H1 (cell line): ENCODE results near the gene RSBN1. TPM values are rescaled to one million over a fixed set of nuclear protein-coding genes. Genes with fewer than 3 reads are reported as not detected.

Source experiments
- CTCF ChIA-PET: fragments of 300-600 bp; sonication (Branson Sonifier 250); formaldehyde crosslinking; loops from one replicate; lab custom pipeline; 2021; ENCODE audit not compliant: partially characterized antibody; lab: Charles Lee
- POLR2A ChIA-PET: fragments of 300-600 bp; sonication (Branson Sonifier 250); formaldehyde crosslinking; loops from one replicate; lab custom pipeline; 2021; ENCODE audit warnings: inconsistent platforms; ENCODE audit not compliant: partially characterized antibody; lab: Charles Lee
- DNase-seq, 2 experiments: peaks; one replicate each; pipeline versions ENCODE4 v3.0.0 to v3.0.0-alpha.2; 2010 to 2022; ENCODE audit warnings: low spot score in 2 of 2, low read depth in 1 of 2, mixed read lengths in 1 of 2
- FAIRE-seq: peaks from 2 replicates; lab custom pipeline; 2011; peaks lifted over from hg19 to GRCh38; lab: Jason Lieb, UNC
- H2AFZ ChIP-seq: 2 replicates; pipeline ENCODE4 v1.8.1; 2012; ENCODE audit warnings: low read length, inconsistent platforms
- H2AK5ac ChIP-seq: 2 replicates; pipeline ENCODE4 v1.6.1; 2013; ENCODE audit warnings: low read depth, low read length
- H2BK120ac ChIP-seq: replicated peaks from 2 replicates; pipeline ENCODE3; 2013; ENCODE audit warnings: low read depth, low read length, inconsistent platforms
- H2BK12ac ChIP-seq: 2 replicates; pipeline ENCODE4 v1.6.1; 2013; ENCODE audit warnings: low read depth, low read length
- H2BK15ac ChIP-seq: 2 replicates; pipeline ENCODE4 v1.6.1; 2013; ENCODE audit warnings: low read length
- H2BK20ac ChIP-seq: 2 replicates; pipeline ENCODE4 v1.6.1; 2013; ENCODE audit warnings: low read length
- H2BK5ac ChIP-seq: 2 replicates; pipeline ENCODE4 v1.6.1; 2013; ENCODE audit warnings: low read depth, low read length
- H3K14ac ChIP-seq: 2 replicates; pipeline ENCODE4 v1.6.1; 2013; ENCODE audit warnings: inconsistent platforms; ENCODE audit not compliant: insufficient read length
- H3K18ac ChIP-seq: 2 replicates; pipeline ENCODE4 v1.6.1; 2013; ENCODE audit warnings: low read length; ENCODE audit errors: extremely low read depth
- H3K23ac ChIP-seq: 2 replicates; pipeline ENCODE4 v1.6.1; 2013; ENCODE audit warnings: inconsistent platforms; ENCODE audit not compliant: insufficient read length
- H3K23me2 ChIP-seq: 2 replicates; pipeline ENCODE4 v1.6.1; 2013; ENCODE audit warnings: low read depth, low read length
- H3K27ac ChIP-seq: 2 replicates; pipeline ENCODE4 v1.6.1; 2011; ENCODE audit warnings: low read depth, low read length, inconsistent platforms
- H3K27me3 ChIP-seq, 4 experiments: replicated peaks in 1 of 4; 1 replicate in 1 of 4; 2 replicates in 3 of 4; pipeline versions ENCODE4 v1.6.1 to v1.8.1; 2011 to 2013; ENCODE audit warnings: low read length in 3 of 4, mild to moderate bottlenecking in 3 of 4, inconsistent platforms in 2 of 4, mixed read lengths in 2 of 4, moderate library complexity in 1 of 4; ENCODE audit not compliant: control insufficient read depth in 3 of 4, insufficient read depth in 3 of 4; ENCODE audit errors: extremely low read depth in 1 of 4
- H3K36me3 ChIP-seq, 4 experiments: 2 replicates each; pipeline versions ENCODE4 v1.6.1 to v1.8.1; 2011 to 2013; ENCODE audit warnings: mild to moderate bottlenecking in 4 of 4, low read length in 3 of 4, moderate library complexity in 2 of 4, control low read depth in 1 of 4, inconsistent platforms in 1 of 4; ENCODE audit not compliant: insufficient read depth in 4 of 4, control insufficient read depth in 2 of 4
- H3K4ac ChIP-seq: replicated peaks from 2 replicates; pipeline ENCODE3; 2013; ENCODE audit warnings: low read length, low read depth, mixed read lengths, inconsistent platforms; ENCODE audit not compliant: insufficient read length
- H3K4me1 ChIP-seq, 4 experiments: replicated peaks in 1 of 4; 1 replicate in 1 of 4; 2 replicates in 3 of 4; pipeline versions ENCODE4 v1.6.1 to v1.8.1; 2011 to 2013; ENCODE audit warnings: low read length in 3 of 4, inconsistent platforms in 2 of 4, mixed read lengths in 1 of 4; ENCODE audit not compliant: insufficient read depth in 4 of 4, control insufficient read depth in 3 of 4
- H3K4me2 ChIP-seq, 2 experiments: 2 replicates each; pipeline versions ENCODE4 v1.6.1 to v1.8.1; 2011 to 2013; ENCODE audit warnings: low read depth in 2 of 2, low read length in 2 of 2, control low read depth in 1 of 2, inconsistent platforms in 1 of 2, mild to moderate bottlenecking in 1 of 2; ENCODE audit not compliant: insufficient read depth in 1 of 2
- H3K4me3 ChIP-seq, 4 experiments: fragments of 200-600, 300-600 bp in 1 of 4; sonication (generic), shearing (Covaris generic), sonication (Bioruptor Twin) in 1 of 4; 2 replicates each; pipeline versions ENCODE4 v1.5.1 to v1.8.1; 2011 to 2016; ENCODE audit warnings: low read length in 4 of 4, low read depth in 3 of 4, control low read depth in 2 of 4, inconsistent platforms in 2 of 4, mild to moderate bottlenecking in 2 of 4, mixed read lengths in 1 of 4, moderate library complexity in 1 of 4; ENCODE audit not compliant: insufficient read depth in 2 of 4; ENCODE audit errors: extremely low read depth in 1 of 4
- H3K56ac ChIP-seq: replicated peaks from 2 replicates; pipeline ENCODE3; 2013; ENCODE audit warnings: low read depth, mild to moderate bottlenecking, mixed read lengths, low read length, inconsistent platforms; ENCODE audit not compliant: insufficient read length
- H3K79me1 ChIP-seq: 2 replicates; pipeline ENCODE4 v1.6.1; 2013; ENCODE audit warnings: low read depth, low read length, control low read depth
- H3K79me2 ChIP-seq, 2 experiments: 2 replicates each; pipeline versions ENCODE4 v1.6.1 to v1.8.1; 2012 to 2013; ENCODE audit warnings: low read length in 2 of 2, mild to moderate bottlenecking in 2 of 2, inconsistent platforms in 1 of 2; ENCODE audit not compliant: insufficient read depth in 2 of 2, control insufficient read depth in 1 of 2
- H3K9ac ChIP-seq, 4 experiments: replicated peaks in 1 of 4; 1 replicate in 1 of 4; 2 replicates in 3 of 4; pipeline versions ENCODE4 v1.6.1 to v1.8.1; 2011 to 2013; ENCODE audit warnings: low read depth in 3 of 4, low read length in 3 of 4, control low read depth in 2 of 4, mild to moderate bottlenecking in 2 of 4, moderate library complexity in 2 of 4, inconsistent platforms in 1 of 4; ENCODE audit errors: extremely low read depth in 1 of 4
- H3K9me3 ChIP-seq, 2 experiments: 2 replicates each; pipeline versions ENCODE4 v1.6.1 to v1.8.1; 2012 to 2013; ENCODE audit warnings: mild to moderate bottlenecking in 2 of 2, moderate library complexity in 2 of 2, control low read depth in 1 of 2, inconsistent platforms in 1 of 2, low read depth in 1 of 2, low read length in 1 of 2, mixed read lengths in 1 of 2; ENCODE audit not compliant: insufficient read depth in 2 of 2
- H4K20me1 ChIP-seq, 2 experiments: replicated peaks in 1 of 2; 2 replicates each; pipeline versions ENCODE3 to v1.8.1; 2011 to 2013; ENCODE audit warnings: inconsistent platforms in 2 of 2, low read length in 2 of 2, mild to moderate bottlenecking in 1 of 2; ENCODE audit not compliant: insufficient read depth in 2 of 2, control insufficient read depth in 1 of 2
- H4K5ac ChIP-seq: 2 replicates; pipeline ENCODE4 v1.6.1; 2013; ENCODE audit warnings: low read length, low read depth, mixed read lengths, inconsistent platforms; ENCODE audit not compliant: insufficient read length
- H4K8ac ChIP-seq: 2 replicates; pipeline ENCODE4 v1.8.0; 2013; ENCODE audit warnings: mild to moderate bottlenecking, moderate library complexity, low read length, inconsistent platforms; ENCODE audit not compliant: insufficient read depth; ENCODE audit errors: extremely low read depth
- H4K91ac ChIP-seq: replicated peaks from 2 replicates; pipeline ENCODE3; 2013; ENCODE audit warnings: low read length, mixed read lengths, inconsistent platforms; ENCODE audit not compliant: insufficient read length
- BRCA1 ChIP-seq: IDR thresholded peaks from 2 replicates; pipeline ENCODE4 v1.6.1; 2012; ENCODE audit warnings: low read depth, low read length, improper control_type of control experiment
- ZNF274 ChIP-seq: IDR thresholded peaks from 2 replicates; pipeline ENCODE4 v1.7.0; 2012; ENCODE audit warnings: low read length, borderline replicate concordance; ENCODE audit errors: extremely low read depth
- WGBS, 2 experiments: shearing (Covaris generic) in 1 of 2; methylation state at CpG; one replicate each; pipeline versions ENCODE4 v1.1.6 to v1.1.7; 2013 to 2015; ENCODE audit warnings: low lambda C conversion rate in 2 of 2, mixed read lengths in 2 of 2, inconsistent platforms in 1 of 2, low coverage in 1 of 2, missing lambda C conversion rate in 1 of 2; ENCODE audit not compliant: insufficient replicate concordance in 2 of 2, insufficient coverage in 1 of 2, insufficient read length in 1 of 2; ENCODE audit errors: extremely low coverage in 1 of 2, missing lambda C conversion rate in 1 of 2; 5-methylcytosine and 5-hydroxymethylcytosine counted together
- polyA plus RNA-seq, 7 experiments: library from polyadenylated mRNA; depleted of rRNA in 3 of 7; stranded (reverse) in 5 of 7; unstranded in 2 of 7; fragments of >200 nt in 5 of 7; fragments of 200-250 nt in 2 of 7; gene quantifications; 1 replicate in 5 of 7; 2 replicates in 1 of 7; 4 replicates in 1 of 7; pipeline versions ENCODE4 v1.2.1 to v1.2.3, GENCODE V29; 2011 to 2013; ENCODE audit warnings: missing spikeins in 2 of 7, mixed read lengths in 2 of 7
- total RNA-seq: library from RNA; stranded (reverse); fragmentation: NEBNext Ultra II Directional; extraction: Animal tissue kit (Norgen Biotek cat#: 25700); gene quantifications from 2 replicates; pipeline ENCODE4 v1.2.1, GENCODE V29; 2021

Gene RSBN1
- total and polyA plus RNA-seq, 2 of the 8 experiments (the other 6 are each of a cell fraction or from before 2014, with no cell fraction given) = 4.2 to 17.6 TPM

DNA sequence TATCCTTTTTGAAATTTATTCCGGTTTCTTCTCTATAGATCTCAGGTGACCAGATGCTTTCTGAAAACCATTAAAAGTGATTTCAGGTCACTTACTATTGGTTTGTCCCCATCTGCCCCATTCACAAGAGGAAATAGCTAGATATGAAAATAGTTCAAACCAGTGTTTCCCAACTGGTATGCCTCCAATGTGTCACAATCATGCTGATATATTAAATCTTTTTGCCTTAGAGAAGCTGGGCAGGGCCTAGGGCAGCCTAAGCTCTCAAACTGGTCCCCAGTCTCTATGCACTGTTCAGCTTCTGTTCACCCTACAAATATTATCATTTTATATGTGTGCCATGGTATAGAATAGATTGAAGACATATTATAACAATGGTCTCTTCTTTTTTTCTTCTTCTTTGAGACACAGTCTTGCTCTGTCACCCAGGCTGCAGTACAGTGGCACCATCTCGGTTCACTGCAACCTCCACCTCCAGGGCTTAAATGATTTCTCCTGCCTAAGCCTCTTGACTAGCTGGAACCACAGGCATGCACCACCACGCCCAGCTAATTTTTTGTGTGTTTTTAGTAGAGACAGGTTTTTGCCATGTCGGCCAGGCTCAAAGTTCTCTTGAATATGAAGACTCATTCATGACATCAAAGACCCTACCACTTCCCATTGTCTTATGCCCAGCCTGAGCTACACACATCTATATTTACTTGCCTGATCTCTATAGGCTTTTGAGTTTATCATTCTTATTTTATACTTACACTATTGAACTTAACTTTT is 43.5 kb upstream of the RSBN1 start:
- no peak overlapping the region for H2AFZ ChIP-seq
- H3K4me3 ChIP-seq = no peak overlapping the region
- ChIA-PET POLR2A (no interaction called here), CTCF (interaction anchor here (0.5 to 2.2 kb wide), 6 partner anchors 14 to 428 kb away, joined by 3 to 14 read pairs (median 4); partner anchors contain the start of gene OLFML3)
- no peak overlapping the region for H2BK12ac ChIP-seq
- DNase-seq = no peak
- 88% methylated on average over 4 of the region's 4 CpGs; no CpG with 5 or more reads in 1 of the 2 experiments for WGBS, 2 experiments
- H3K79me1 ChIP-seq = no peaks in the 10 kb centered on the region
- H2AK5ac ChIP-seq = no peak overlapping the region
- no peak overlapping the region for H2BK5ac ChIP-seq
- TF ChIP-seq ZNF274 (no peak), BRCA1 (no peak)
- no peaks in the 10 kb centered on the region for H3K79me2 ChIP-seq
- H3K9me3 ChIP-seq = no peaks in the 10 kb centered on the region
- no peaks in the 10 kb centered on the region for H3K36me3 ChIP-seq
- no peak overlapping the region for H3K18ac ChIP-seq
- FAIRE-seq = no peak
- no peak overlapping the region for H4K91ac ChIP-seq
- H3K4me1 ChIP-seq = no peaks in the 10 kb centered on the region
- H3K56ac ChIP-seq = no peak overlapping the region
- H3K4ac ChIP-seq = no peak overlapping the region
- no peaks in the 10 kb centered on the region for H4K20me1 ChIP-seq
- no peak overlapping the region for H2BK20ac ChIP-seq
- H2BK120ac ChIP-seq = no peak overlapping the region
- no peak overlapping the region for H3K14ac ChIP-seq
- H3K27me3 ChIP-seq = no peaks in the 10 kb centered on the region
- no peaks in the 10 kb centered on the region for H3K23me2 ChIP-seq
- no peak overlapping the region for H2BK15ac ChIP-seq
- H3K23ac ChIP-seq = no peak overlapping the region
- no peak overlapping the region for H3K4me2 ChIP-seq
- H3K9ac ChIP-seq = no peak overlapping the region
- no peak overlapping the region for H3K27ac ChIP-seq
- no peak overlapping the region for H4K5ac ChIP-seq
- no peak overlapping the region for H4K8ac ChIP-seq
